ENCODE results near the gene ATOH8.
A peak's percentile ranks its signal among the peaks of the same experiment; 100 is the strongest.

Gene ATOH8

GRCh38 chr2:85819811-85820510, 66.2 kb downstream of the ATOH8 start:
- TF ChIP-seq CTCF (IDR thresholded peaks at IDR 0.05): no peak

GRCh38 chr2:85822766-85823165, 69.0 kb downstream of the ATOH8 start:
- TF ChIP-seq CTCF (IDR thresholded peaks at IDR 0.05): no peak

- TF ChIP-seq CTCF (IDR thresholded peaks at IDR 0.05): no peak
Measured at GRCh38 chr2:85823951-85824350, 70.2 kb downstream of the ATOH8 start.

GRCh38 chr2:85826990-85827878, 73.4 kb downstream of the ATOH8 start:
- peak; percentile 82 for TF ChIP-seq CTCF (IDR thresholded peaks at IDR 0.05)

DNA sequence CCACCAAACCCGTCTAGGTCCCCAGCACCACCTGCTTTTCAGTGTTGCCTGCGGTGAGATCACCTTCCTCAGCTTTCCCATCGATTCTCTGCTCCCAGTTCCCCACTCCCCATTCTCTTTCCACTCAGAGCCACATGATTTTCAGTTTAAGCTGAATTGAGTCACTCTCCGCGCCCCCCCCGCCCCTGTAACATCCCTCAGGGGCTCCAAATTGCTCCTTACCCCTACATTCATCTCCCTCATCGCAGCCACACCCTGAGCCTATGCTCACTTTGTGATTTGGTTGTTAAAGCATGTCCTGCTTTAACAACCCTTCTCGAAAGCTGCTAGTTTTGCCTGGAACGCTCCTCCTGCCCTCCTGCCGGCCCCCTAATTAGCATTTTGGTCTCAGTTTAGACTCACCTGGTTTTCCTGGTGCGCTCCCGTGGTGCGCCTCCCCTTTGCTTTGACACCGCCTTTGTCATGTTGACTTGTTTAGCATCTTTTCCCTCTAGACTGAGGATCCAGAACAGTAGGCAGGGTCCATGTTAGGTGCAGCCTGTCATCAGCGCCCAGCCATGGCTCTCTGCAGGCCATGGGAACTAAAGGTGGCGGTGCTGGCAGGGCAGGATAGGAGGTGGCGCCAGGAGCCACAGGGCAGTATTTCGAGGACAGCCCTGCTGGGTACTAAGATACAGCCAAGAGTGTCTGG, 74.2 kb downstream of the ATOH8 start:
- no peak for TF ChIP-seq CTCF (IDR thresholded peaks at IDR 0.05)

GRCh38 chr2:85828725-85829124, 74.9 kb downstream of the ATOH8 start:
- no peak for TF ChIP-seq CTCF (IDR thresholded peaks at IDR 0.05)

DNA sequence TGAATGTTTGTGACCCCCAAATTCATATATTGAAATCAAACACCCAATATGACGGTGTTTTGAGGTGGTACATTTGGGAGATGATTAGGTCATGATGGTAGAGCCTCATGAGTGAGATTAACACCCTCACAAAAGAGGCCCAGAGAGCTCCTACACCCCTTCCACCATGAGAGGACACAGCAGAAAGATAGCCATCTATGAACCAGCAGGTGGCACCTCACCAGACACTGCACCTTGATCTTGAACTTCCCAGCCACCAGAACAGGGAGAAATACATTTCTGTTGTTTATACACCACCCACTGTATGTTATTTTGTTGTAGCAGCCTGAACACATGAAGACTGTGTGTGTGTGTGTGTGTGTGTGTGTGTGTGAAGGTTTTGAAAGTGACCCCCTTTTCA, 76.9 kb downstream of the ATOH8 start:
- TF ChIP-seq CTCF (IDR thresholded peaks at IDR 0.05): no peak
